Cardiac fibroblast (primary cell): Measurements from ENCODE around the gene STAG2.
"Not testable (repeated sequence)": the region's sequence is repeated elsewhere in the genome, so short reads cannot be mapped to it uniquely, and the experiment has no call there.

Source experiments
- DNase-seq, 2 donors: peaks; one replicate each; pipeline versions ENCODE4 v3.0.0 to v3.0.0-alpha.2; 2010; ENCODE audit warnings: low read depth in 2 of 2
- H3K4me3 ChIP-seq, 2 donors: replicated peaks in 1 of 2; 1 replicate in 1 of 2; 2 replicates in 1 of 2; pipeline ENCODE4 v1.5.1; 2011; ENCODE audit warnings: low read depth in 2 of 2, low read length in 2 of 2, mild to moderate bottlenecking in 2 of 2, moderate library complexity in 1 of 2
- CTCF ChIP-seq: IDR thresholded peaks from one replicate; pipeline ENCODE4 v1.5.1; 2011; ENCODE audit warnings: low read depth, mild to moderate bottlenecking, low read length, inconsistent platforms

Gene STAG2

GRCh38 chrX:124042042-124042441 lies 80.5 kb downstream of the STAG2 start:
- no peak for TF ChIP-seq CTCF
- H3K4me3 ChIP-seq = no peak overlapping the region
- no peak for DNase-seq

DNA sequence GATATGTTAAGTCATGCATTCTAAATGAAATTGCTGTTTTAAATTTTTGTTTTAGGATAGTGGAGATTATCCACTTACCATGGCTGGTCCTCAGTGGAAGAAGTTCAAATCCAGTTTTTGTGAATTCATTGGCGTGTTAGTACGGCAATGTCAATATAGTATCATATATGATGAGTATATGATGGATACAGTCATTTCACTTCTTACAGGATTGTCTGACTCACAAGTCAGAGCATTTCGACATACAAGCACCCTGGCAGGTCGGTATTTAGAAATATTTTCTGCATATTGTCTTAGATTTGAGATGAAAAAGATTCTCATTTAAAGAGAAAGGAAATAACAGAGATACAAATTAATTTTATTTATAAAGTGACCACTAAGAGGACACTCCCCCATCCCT lies 83.6 kb downstream of the STAG2 start:
- H3K4me3 ChIP-seq = no peak overlapping the region
- TF ChIP-seq CTCF = no peak
- DNase-seq = peak in 1 of 2 donors; percentile 40

GRCh38 chrX:124084417-124084816 lies 122.9 kb downstream of the STAG2 start:
- DNase-seq, H3K4me3 ChIP-seq: not testable (repeated sequence)

- H3K4me3 ChIP-seq = no peak overlapping the region
- no peak for DNase-seq
- TF ChIP-seq CTCF = no peak
Observed at GRCh38 chrX:124085063-124085462, 123.6 kb downstream of the STAG2 start.

GRCh38 chrX:124086411-124086810 lies 124.9 kb downstream of the STAG2 start:
- no peak for DNase-seq

GRCh38 chrX:124087000-124087746 lies 125.7 kb downstream of the STAG2 start:
- H3K4me3 ChIP-seq = no peak overlapping the region
- TF ChIP-seq CTCF = no peak
- DNase-seq = no peak

More at GRCh38 chrX:124086411-124086810, 124.9 kb downstream of the STAG2 start:
- TF ChIP-seq CTCF = no peak
- H3K4me3 ChIP-seq = no peak overlapping the region

DNA sequence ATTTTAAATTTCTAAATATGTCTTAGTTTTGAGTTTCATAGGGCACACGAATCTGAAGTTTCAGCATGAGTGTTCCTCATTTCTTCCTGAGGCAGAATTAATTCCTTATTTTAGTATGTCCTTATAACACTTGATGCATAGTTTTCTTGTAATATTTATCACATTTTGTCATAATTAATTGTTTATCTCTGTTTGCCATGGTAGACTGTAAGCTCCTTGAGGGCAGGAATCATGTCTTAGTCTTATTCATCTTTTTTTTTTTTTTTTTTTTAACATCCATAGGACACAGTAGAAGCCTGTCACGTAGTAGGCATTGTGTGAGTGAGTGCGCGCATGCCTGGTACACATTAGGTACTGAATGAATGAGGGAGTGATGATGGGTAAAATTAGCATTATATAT lies 131.7 kb downstream of the STAG2 start:
- H3K4me3 ChIP-seq = no peak overlapping the region
- TF ChIP-seq CTCF = no peak
- no peak for DNase-seq
